Hepatocyte (in vitro differentiated cells): Measurements from ENCODE around the gene S100PBP. TPM values are rescaled to one million over a fixed set of nuclear protein-coding genes. Genes with fewer than 3 reads are reported as not detected.
A peak's percentile ranks its signal among the peaks of the same experiment; 100 is the strongest.

ENCODE experiments used
- DNase-seq: peaks from one replicate; pipeline ENCODE4 v3.0.0-alpha.2; 2016; ENCODE audit warnings: low spot score
- H2AFZ ChIP-seq: fragments of 200-600 bp; sonication (generic); 2 replicates; pipeline ENCODE4 v1.6.0; 2016; ENCODE audit warnings: antibody characterized with exemption, mild to moderate bottlenecking
- H3K27ac ChIP-seq: fragments of 200-600 bp; sonication (generic); 2 replicates; pipeline ENCODE4 v1.5.1; 2016; ENCODE audit warnings: mild to moderate bottlenecking
- H3K27me3 ChIP-seq: fragments of 200-600 bp; sonication (generic); 2 replicates; pipeline ENCODE4 v1.6.1; 2016
- H3K36me3 ChIP-seq: fragments of 200-600 bp; sonication (generic); replicated peaks from 2 replicates; pipeline ENCODE4 v1.5.1; 2016; ENCODE audit warnings: low read depth; ENCODE audit not compliant: insufficient read depth
- H3K4me1 ChIP-seq: fragments of 200-600 bp; sonication (generic); 2 replicates; pipeline ENCODE4 v1.5.1; 2016; ENCODE audit warnings: mild to moderate bottlenecking, moderate library complexity; ENCODE audit not compliant: insufficient read depth
- H3K4me2 ChIP-seq: fragments of 200-600 bp; sonication (generic); 2 replicates; pipeline ENCODE4 v1.6.0; 2016
- H3K4me3 ChIP-seq: fragments of 200-600 bp; sonication (generic); 2 replicates; pipeline ENCODE4 v1.5.1; 2016; ENCODE audit warnings: mild to moderate bottlenecking
- H3K79me2 ChIP-seq: fragments of 200-600 bp; sonication (generic); 2 replicates; pipeline ENCODE4 v1.6.0; 2017; ENCODE audit warnings: mild to moderate bottlenecking
- H3K9me2 ChIP-seq: fragments of 200-600 bp; sonication (generic); replicated peaks from 2 replicates; pipeline ENCODE4 v1.6.0; 2017; ENCODE audit warnings: mild to moderate bottlenecking; ENCODE audit not compliant: insufficient read depth
- H3K9me3 ChIP-seq: fragments of 200-600 bp; sonication (generic); 2 replicates; pipeline ENCODE4 v1.5.1; 2016; ENCODE audit warnings: low read depth, mild to moderate bottlenecking
- H4K20me1 ChIP-seq: fragments of 200-600 bp; sonication (generic); 2 replicates; pipeline ENCODE4 v1.6.0; 2016; ENCODE audit warnings: mild to moderate bottlenecking; ENCODE audit not compliant: insufficient read depth, poor library complexity, severe bottlenecking
- EZH2 ChIP-seq: fragments of 200-600 bp; sonication (generic); IDR thresholded peaks from 2 replicates; pipeline ENCODE4 v1.6.1; 2016; ENCODE audit warnings: antibody characterized with exemption, mild to moderate bottlenecking, borderline replicate concordance
- EZH2phosphoT487 ChIP-seq: fragments of 200-600 bp; sonication (generic); IDR thresholded peaks from one replicate; pipeline ENCODE4 v1.6.1; 2018; ENCODE audit warnings: antibody characterized with exemption, mild to moderate bottlenecking, low read depth, moderate library complexity; ENCODE audit not compliant: unreplicated experiment, severe bottlenecking
- WGBS: methylation state at CpG from one replicate; pipeline ENCODE4 v1.1.6; 2016; ENCODE audit warnings: low lambda C conversion rate; ENCODE audit errors: missing lambda C conversion rate; 5-methylcytosine and 5-hydroxymethylcytosine counted together
- polyA plus RNA-seq: library from polyadenylated mRNA; unstranded; fragments of >200 nt; fragmentation: Nextera tagmentation; extraction: Ambion mirVana; gene quantifications from 2 replicates; pipeline ENCODE4 v1.2.1, GENCODE V29; 2016
- total RNA-seq: library from RNA; depleted of rRNA; stranded (reverse); fragments of >200 nt; gene quantifications from 2 replicates; pipeline ENCODE4 v1.2.3, GENCODE V29; 2014
- TF ChIP-seq, protein P1 (sequence below): fragments of 200-600 bp; sonication (generic); IDR thresholded peaks from 2 replicates; pipeline ENCODE4 v1.5.1; 2016; ENCODE audit warnings: antibody characterized with exemption, mild to moderate bottlenecking; ENCODE audit not compliant: poor library complexity

The S100PBP gene
- total and polyA plus RNA-seq, 2 experiments from 2014 or later, result 10.7 to 41.5 TPM

- H3K4me3 ChIP-seq, result peak within 1 kb of the TSS; percentile 37
- H3K27ac ChIP-seq, result peak within 1 kb of the TSS; percentile 7
- no peaks in the 10 kb centered on the region for H3K9me3 ChIP-seq
- no peaks in the 10 kb centered on the region for H4K20me1 ChIP-seq
- peak within 1 kb of the TSS; percentile 91 for H3K4me2 ChIP-seq
- WGBS, result 4% methylated on average over 40 of the region's 99 CpGs
- H3K9me2 ChIP-seq, result no peaks in the 10 kb centered on the region
- H3K36me3 ChIP-seq, result no peaks in the 10 kb centered on the region
- H3K4me1 ChIP-seq, result peaks cover 11% of the 10 kb centered on the region
- H2AFZ ChIP-seq, result no peak within 1 kb of the TSS
- peaks cover 20% of the 10 kb centered on the region for H3K27me3 ChIP-seq
- no peaks in the 10 kb centered on the region for H3K79me2 ChIP-seq
- peak; percentile 70 for DNase-seq
- TF ChIP-seq EZH2, result no peak
- TF ChIP-seq, protein P1, sequence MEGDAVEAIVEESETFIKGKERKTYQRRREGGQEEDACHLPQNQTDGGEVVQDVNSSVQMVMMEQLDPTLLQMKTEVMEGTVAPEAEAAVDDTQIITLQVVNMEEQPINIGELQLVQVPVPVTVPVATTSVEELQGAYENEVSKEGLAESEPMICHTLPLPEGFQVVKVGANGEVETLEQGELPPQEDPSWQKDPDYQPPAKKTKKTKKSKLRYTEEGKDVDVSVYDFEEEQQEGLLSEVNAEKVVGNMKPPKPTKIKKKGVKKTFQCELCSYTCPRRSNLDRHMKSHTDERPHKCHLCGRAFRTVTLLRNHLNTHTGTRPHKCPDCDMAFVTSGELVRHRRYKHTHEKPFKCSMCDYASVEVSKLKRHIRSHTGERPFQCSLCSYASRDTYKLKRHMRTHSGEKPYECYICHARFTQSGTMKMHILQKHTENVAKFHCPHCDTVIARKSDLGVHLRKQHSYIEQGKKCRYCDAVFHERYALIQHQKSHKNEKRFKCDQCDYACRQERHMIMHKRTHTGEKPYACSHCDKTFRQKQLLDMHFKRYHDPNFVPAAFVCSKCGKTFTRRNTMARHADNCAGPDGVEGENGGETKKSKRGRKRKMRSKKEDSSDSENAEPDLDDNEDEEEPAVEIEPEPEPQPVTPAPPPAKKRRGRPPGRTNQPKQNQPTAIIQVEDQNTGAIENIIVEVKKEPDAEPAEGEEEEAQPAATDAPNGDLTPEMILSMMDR, result no peak
- no peak for TF ChIP-seq EZH2phosphoT487
These were observed 53.3 kb downstream of the S100PBP start, which contains the start of gene FNDC5 for GRCh38 chr1:32870615-32871363. Gene FNDC5 (minus strand): TSS chr1:32870912.

GRCh38 chr1:32871364-32872191 lies 54.1 kb downstream of the S100PBP start:
- Histone ChIP-seq H3K27me3 (peaks cover 23% of the 10 kb centered on the region), H2AFZ (no peak overlapping the region), H3K9me2 (no peaks in the 10 kb centered on the region), H3K4me1 (peaks cover 11% of the 10 kb centered on the region), H3K36me3 (no peaks in the 10 kb centered on the region), H3K4me3 (peak overlapping the region; percentile 37), H3K27ac (peak overlapping the region; percentile 7), H3K9me3 (no peaks in the 10 kb centered on the region), H4K20me1 (no peaks in the 10 kb centered on the region), H3K79me2 (no peaks in the 10 kb centered on the region), H3K4me2 (peak overlapping the region; percentile 87)
- TF ChIP-seq, protein P1, result no peak
- DNase-seq, result no peak
- WGBS, result 38% methylated on average over 13 of the region's 13 CpGs

- H3K4me2 ChIP-seq, result peak overlapping the region; percentile 87
- H3K79me2 ChIP-seq, result no peaks in the 10 kb centered on the region
- WGBS, result 69% methylated on average over 3 of the region's 7 CpGs
- H3K9me3 ChIP-seq, result no peaks in the 10 kb centered on the region
- no peak overlapping the region for H3K27ac ChIP-seq
- no peak overlapping the region for H2AFZ ChIP-seq
- TF ChIP-seq EZH2 (no peak), EZH2phosphoT487 (no peak)
- TF ChIP-seq, protein P1, result no peak
- peaks cover 27% of the 10 kb centered on the region for H3K27me3 ChIP-seq
- peaks cover 11% of the 10 kb centered on the region for H3K4me1 ChIP-seq
- no peak overlapping the region for H3K4me3 ChIP-seq
- no peaks in the 10 kb centered on the region for H3K9me2 ChIP-seq
- no peaks in the 10 kb centered on the region for H3K36me3 ChIP-seq
- no peak for DNase-seq
- no peaks in the 10 kb centered on the region for H4K20me1 ChIP-seq
These were observed 54.7 kb downstream of the S100PBP start for GRCh38 chr1:32872192-32872460.
